HG03558 (cell line): ENCODE data around the gene CREB5.
"Not testable (repeated sequence)": the region's sequence is repeated elsewhere in the genome, so short reads cannot be mapped to it uniquely, and the experiment has no call there.

ENCODE experiments used
- ATAC-seq: cut with Tn5 transposase; IDR thresholded peaks from one replicate; pipeline ENCODE4 v1.9.1; 2021; ENCODE audit warnings: moderate number of reproducible peaks; ENCODE audit not compliant: unreplicated experiment; ENCODE audit errors: extremely low read depth

Gene CREB5

GRCh38 chr7:28815369-28815927, 403.1 kb downstream of the CREB5 start:
- ATAC-seq, result peak; percentile 17

GRCh38 chr7:28815928-28816373, 403.6 kb downstream of the CREB5 start:
- ATAC-seq, result peak; percentile 61

- no peak for ATAC-seq
Observed at GRCh38 chr7:28818996-28819395, 406.7 kb downstream of the CREB5 start.

GRCh38 chr7:28823582-28823981, 411.3 kb downstream of the CREB5 start:
- no peak for ATAC-seq

GRCh38 chr7:28825817-28826448, 413.6 kb downstream of the CREB5 start:
- not testable (repeated sequence) for ATAC-seq

DNA sequence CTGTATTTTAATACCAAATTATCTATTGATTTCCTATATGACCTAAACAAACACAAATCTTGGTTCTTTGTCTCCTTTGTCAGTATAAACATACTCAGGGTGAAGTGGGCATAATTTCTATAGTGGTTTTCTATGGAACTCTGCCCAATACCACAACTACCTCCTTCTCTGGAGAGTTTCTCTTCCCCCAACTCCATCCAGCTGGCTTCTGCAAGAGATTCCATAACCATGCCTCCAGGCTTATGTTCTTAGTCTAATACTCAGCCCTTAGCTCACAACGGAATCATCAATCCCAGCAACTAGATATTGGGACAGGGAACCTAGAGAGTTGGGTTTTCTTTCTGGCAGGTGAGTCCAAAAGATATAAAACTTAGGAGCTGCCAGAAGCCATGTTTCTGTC, 418.5 kb downstream of the CREB5 start:
- ATAC-seq, result no peak

DNA sequence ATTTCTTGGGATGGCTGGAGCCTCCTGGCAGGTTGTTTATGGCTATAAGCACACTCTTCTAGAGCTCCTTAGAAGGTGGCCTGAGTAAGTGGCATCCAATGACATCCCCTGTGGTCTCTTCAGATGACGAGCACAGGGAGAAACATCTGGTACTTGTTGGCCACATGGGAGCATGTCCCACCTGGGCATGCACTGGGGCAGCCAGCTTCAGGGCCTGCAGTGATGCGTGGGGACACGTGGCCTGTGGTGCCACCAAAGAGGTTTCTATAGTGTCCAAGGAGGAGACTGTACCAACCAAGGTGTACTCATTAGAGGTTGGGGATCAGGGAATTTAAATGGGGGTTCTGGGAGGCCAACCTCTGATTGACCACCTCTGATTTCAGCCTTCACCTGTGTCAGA, 420.4 kb downstream of the CREB5 start:
- ATAC-seq, result no peak

DNA sequence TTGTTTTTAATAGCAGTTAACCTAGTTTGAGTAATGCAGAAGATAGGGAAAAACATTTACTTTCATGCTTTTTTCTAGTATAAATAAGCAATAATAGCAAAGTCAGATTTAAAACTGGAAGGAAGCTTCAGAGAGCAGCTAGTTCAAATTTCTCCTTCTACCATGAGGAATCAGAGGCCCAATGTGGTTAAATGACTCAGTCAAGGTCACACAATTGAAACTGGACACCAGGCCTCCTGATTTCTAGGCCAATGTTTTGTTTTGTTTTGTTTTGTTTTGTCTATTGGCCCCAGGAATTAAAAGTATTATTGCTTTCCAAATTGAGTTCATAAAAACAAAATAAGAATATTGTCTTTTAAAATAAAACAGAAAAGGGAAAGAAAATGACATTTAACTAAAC, 423.5 kb downstream of the CREB5 start:
- no peak for ATAC-seq

GRCh38 chr7:28836716-28837115, 424.4 kb downstream of the CREB5 start:
- no peak for ATAC-seq

- no peak for ATAC-seq
Observed at GRCh38 chr7:28837216-28837615, 424.9 kb downstream of the CREB5 start.

DNA sequence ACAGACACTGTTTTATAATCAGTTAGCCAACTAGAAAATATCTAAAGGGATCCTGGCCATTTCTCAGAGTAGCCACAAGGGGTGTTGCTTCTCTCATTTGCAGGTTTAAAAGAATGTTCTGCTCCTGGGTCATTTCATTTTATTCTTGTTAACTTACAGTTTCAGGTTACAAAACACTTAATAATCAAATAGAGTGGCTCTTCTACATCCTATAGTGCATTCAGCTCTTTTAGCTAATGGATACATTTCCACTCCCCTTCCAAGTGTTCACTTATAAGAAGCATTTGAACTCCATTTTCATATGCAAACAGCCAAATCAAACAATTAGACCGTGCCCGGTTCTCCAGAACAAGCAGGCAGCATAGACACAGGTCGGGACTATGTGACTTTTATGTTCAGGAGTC, 428.3 kb downstream of the CREB5 start:
- ATAC-seq, result no peak

GRCh38 chr7:28841766-28842165, 429.4 kb downstream of the CREB5 start:
- ATAC-seq, result no peak

DNA sequence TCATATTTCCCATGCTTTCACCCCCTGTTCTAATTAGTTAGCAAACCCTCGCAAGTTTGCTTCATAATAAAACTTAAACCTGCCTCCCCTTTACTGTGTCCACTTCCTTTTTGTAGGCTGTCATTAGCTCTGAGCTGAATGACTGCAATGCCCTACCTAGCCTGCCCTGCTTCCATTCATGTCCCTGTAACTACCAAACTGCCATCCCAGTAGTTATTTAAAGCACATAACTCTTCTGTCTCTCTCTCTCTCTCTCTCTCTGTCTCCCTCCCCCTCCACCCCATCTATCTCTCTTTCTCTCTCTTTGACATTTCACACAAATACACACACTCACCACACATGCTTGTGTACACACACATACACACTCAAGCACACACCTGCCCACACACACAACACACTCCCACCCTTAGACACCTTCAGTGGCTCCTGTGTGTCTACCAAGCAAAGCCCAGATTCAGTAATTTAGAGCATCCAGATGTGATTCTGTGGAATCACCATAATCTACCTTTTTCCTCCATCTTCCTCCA, 430.5 kb downstream of the CREB5 start:
- ATAC-seq, result no peak

DNA sequence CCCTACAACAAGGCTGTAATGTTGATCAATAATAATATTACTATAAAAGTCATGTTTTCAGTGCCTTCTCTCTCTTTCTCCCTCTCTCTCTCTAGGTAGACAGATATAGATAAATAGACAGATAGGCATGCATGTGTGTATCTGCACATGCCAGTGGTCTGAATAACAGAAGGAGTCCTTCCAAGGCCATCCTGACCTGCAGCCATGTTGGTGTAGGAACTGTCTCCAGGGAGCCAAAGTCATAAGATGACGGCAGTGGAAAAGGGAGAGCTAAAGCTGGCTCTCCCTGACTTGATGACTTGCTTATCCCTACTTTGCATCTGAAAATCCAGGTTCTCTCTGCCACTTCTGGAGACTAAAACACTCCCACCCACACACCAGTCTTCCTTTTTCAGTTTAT, 432.8 kb downstream of the CREB5 start:
- ATAC-seq, result no peak

DNA sequence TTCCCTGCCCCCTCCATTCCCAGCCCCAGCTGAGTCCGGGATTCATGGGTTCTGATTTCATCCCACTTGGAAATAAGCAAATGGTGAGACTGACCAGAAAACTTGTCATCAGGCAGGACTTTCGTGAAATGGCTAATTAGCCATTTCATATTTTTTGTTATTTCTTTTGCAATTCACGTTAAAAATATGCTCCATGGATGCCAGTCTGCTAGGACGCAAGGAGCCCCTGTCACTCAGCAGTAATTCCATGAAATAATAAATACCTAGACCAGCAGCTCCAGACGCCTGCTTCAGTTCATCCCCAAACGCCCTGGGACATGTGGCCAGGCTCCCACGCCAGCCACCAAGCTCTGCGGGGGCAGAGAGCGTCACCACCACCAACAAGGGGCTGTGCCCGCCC, 434.9 kb downstream of the CREB5 start:
- no peak for ATAC-seq

DNA sequence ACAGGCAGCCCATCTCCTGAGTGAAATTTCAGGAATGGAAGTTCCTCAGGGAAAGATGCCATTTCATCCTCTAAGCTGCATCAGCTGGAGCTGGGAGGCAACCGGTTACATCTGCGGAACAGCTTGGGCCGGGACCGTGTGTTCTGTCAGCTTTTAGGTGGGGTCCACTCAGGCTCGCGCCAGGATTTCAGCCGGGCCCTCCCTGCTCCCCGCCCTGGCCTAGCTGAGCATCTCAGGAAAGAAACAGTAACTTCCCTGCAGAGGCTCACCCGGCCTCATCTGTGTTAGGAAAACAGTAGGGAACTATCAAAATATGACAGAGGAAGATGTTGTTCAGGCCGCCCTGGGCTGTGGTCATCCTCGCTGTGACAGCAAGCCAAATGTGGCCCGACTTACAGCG, 435.4 kb downstream of the CREB5 start:
- ATAC-seq, result no peak

GRCh38 chr7:28848906-28849305, 436.6 kb downstream of the CREB5 start:
- ATAC-seq, result no peak

GRCh38 chr7:28850699-28851098, 438.4 kb downstream of the CREB5 start:
- no peak for ATAC-seq

DNA sequence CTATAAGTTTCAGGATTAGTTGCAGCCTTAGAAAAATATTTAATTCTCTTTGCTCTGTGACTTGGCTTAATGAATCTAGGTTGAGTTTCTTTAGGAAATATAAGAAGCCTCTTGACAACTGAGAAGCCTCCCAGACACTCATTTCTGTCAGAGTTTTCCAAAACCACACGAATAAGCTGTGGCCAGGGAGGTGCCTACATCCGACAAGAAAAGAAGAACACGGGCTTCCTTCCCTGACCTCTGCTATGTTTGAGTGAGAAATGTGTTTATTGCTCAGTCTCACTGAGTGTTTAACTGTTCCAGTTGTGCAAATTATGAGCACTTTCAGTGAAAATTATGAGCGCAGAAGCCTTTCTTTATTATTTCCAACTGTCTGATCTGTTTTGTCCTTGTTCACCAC, 440.8 kb downstream of the CREB5 start:
- no peak for ATAC-seq

DNA sequence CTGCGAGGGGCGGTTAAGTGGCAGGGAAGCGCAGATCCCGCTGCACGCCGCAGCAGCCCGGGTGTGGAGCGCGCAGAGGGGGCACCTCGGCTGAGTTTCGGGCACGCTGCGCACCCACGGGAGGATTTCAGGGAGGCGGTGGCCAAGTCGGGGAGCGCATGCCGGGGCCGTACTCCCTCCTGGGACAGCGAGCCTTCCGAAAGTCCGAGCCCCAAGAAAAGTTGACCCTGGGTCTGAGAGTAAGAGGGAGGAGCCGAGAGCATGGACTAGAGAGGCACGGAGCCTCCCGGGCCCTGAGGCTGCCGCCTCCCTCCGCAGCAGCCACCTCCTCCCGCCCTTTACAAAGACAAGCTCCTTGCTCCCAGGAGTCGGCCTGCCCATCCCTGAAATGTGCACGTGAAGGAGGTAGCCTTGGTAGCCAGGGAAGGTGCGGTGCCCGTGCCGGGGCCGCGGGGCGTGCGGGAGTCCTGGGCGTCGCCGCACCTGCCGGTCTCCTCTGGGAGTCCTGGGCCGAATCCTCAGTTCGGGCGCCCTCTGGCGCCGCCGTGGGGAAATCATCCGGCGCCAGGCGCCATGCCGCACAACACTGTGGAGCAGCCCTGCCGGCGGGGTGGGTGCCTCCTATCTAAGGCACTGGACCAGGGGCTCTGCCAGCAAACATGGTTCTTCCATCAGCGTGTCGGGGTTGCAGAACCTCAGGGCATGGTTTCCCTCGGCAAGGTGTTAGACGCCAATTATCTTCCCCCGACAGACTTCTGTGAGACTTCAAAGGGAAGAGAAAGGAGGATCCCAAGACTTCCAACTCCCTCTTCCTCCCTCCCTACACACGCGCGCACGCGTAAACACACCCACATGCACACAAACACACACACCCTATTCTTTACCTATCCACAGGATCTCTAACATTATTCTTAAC, 441.8 kb downstream of the CREB5 start:
- peak; percentile 95 for ATAC-seq

- ATAC-seq, result no peak
Observed at GRCh38 chr7:28854750-28855074, 442.4 kb downstream of the CREB5 start.
